HepG2 (cell line): ENCODE measurements around the gene ZNF22. TPM values are rescaled to one million over a fixed set of nuclear protein-coding genes. Genes with fewer than 3 reads are reported as not detected.

Experiments
- BORCS8-MEF2B ChIP-seq: sonication (generic); formaldehyde crosslinking; IDR thresholded peaks from 2 replicates; pipeline ENCODE4 v1.8.0; 2022; ENCODE audit warnings: mild to moderate bottlenecking, missing genetic modification reagents
- EP300 ChIP-seq, 3 experiments: sonication (generic) in 1 of 3; formaldehyde crosslinking in 1 of 3; IDR thresholded peaks; 2 replicates each; pipeline versions ENCODE4 v1.5.1 to v1.6.1; 2011 to 2020; ENCODE audit warnings: low read depth in 2 of 3, low read length in 2 of 3, borderline replicate concordance in 1 of 3, improper control_type of control experiment in 1 of 3, mild to moderate bottlenecking in 1 of 3, missing genetic modification reagents in 1 of 3, moderate library complexity in 1 of 3
- FOXC1 ChIP-seq: sonication (generic); formaldehyde crosslinking; IDR thresholded peaks from 2 replicates; pipeline ENCODE4 v1.8.0; 2022; ENCODE audit warnings: mild to moderate bottlenecking, missing genetic modification reagents, borderline replicate concordance
- FOXP4 ChIP-seq: sonication (generic); formaldehyde crosslinking; IDR thresholded peaks from 2 replicates; pipeline ENCODE4 v1.4.0; 2020; ENCODE audit warnings: missing genetic modification reagents
- GATAD2A ChIP-seq: IDR thresholded peaks from 2 replicates; pipeline ENCODE4 v1.6.1; 2016
- ISL2 ChIP-seq: sonication (generic); formaldehyde crosslinking; IDR thresholded peaks from 2 replicates; pipeline ENCODE4 v1.5.0; 2020; ENCODE audit warnings: missing genetic modification reagents
- KDM2A ChIP-seq: sonication (generic); formaldehyde crosslinking; IDR thresholded peaks from 2 replicates; pipeline ENCODE4 v1.4.0; 2020; ENCODE audit warnings: low read depth, missing genetic modification reagents, borderline replicate concordance
- KDM4B ChIP-seq: sonication (generic); formaldehyde crosslinking; IDR thresholded peaks from 2 replicates; pipeline ENCODE4 v1.4.0; 2020; ENCODE audit warnings: missing genetic modification reagents
- MEIS1 ChIP-seq: sonication (generic); formaldehyde crosslinking; IDR thresholded peaks from 2 replicates; pipeline ENCODE4 v1.9.0; 2021; ENCODE audit warnings: mild to moderate bottlenecking, missing genetic modification reagents, moderate library complexity, borderline replicate concordance
- MTA1 ChIP-seq: sonication (generic); formaldehyde crosslinking; IDR thresholded peaks from 2 replicates; pipeline ENCODE4 v1.4.0; 2020; ENCODE audit warnings: missing genetic modification reagents, mild to moderate bottlenecking, borderline replicate concordance
- PHF21A ChIP-seq: sonication (generic); formaldehyde crosslinking; IDR thresholded peaks from 2 replicates; pipeline ENCODE4 v1.5.0; 2020; ENCODE audit warnings: mild to moderate bottlenecking, missing genetic modification reagents
- RAD21 ChIP-seq: fragments of 450-650 bp; formaldehyde crosslinking; IDR thresholded peaks from 2 replicates; pipeline ENCODE4 v1.5.0; 2020; ENCODE audit warnings: mild to moderate bottlenecking
- SKIL ChIP-seq: sonication (generic); formaldehyde crosslinking; IDR thresholded peaks from 2 replicates; pipeline ENCODE4 v1.8.0; 2022; ENCODE audit warnings: missing genetic modification reagents, mild to moderate bottlenecking, moderate library complexity, borderline replicate concordance
- SYNCRIP ChIP-seq: fragments of 200-400 bp; formaldehyde crosslinking; IDR thresholded peaks from 2 replicates; pipeline ENCODE4 v1.6.1; 2018; ENCODE audit warnings: mild to moderate bottlenecking, low read depth, low read length; ENCODE audit not compliant: insufficient read depth
- ZGPAT ChIP-seq: IDR thresholded peaks from 2 replicates; pipeline ENCODE4 v1.6.1; 2016; ENCODE audit warnings: mild to moderate bottlenecking
- ZNF788 ChIP-seq: sonication (generic); formaldehyde crosslinking; IDR thresholded peaks from 2 replicates; pipeline ENCODE4 v1.5.0; 2020; ENCODE audit warnings: mild to moderate bottlenecking, missing genetic modification reagents, borderline replicate concordance
- polyA plus RNA-seq, 8 experiments: library from polyadenylated mRNA; depleted of rRNA in 3 of 8; stranded (reverse) in 7 of 8; unstranded in 1 of 8; fragments of >200 nt; fragmentation: Illumina TruSeq in 4 of 8; extraction: Trizol in 4 of 8; gene quantifications; 2 replicates each; pipeline versions ENCODE4 v1.2.1 to v1.2.3, GENCODE V29; 2011 to 2016; ENCODE audit warnings: low read depth in 4 of 8, missing spikeins in 1 of 8, mixed read lengths in 1 of 8; ENCODE audit not compliant: insufficient read depth in 1 of 8
- total RNA-seq, 5 experiments: library from RNA; depleted of rRNA; stranded (reverse); fragments of >200 nt; fragmentation: Illumina TruSeq; extraction: Trizol; gene quantifications; 2 replicates each; pipeline ENCODE4 v1.2.3, GENCODE V29; 2016; ENCODE audit warnings: low read depth in 1 of 5

Gene ZNF22
- total and polyA plus RNA-seq, 2 of the 13 experiments (the other 11 are each of a cell fraction or from before 2014, with no cell fraction given): 0.40 to 1.3 TPM

GRCh38 chr10:44963772-44964633 is 36.7 kb upstream of the ZNF22 start (continued):
- TF ChIP-seq PHF21A (CRISPR knock-in tag) (peak; percentile 95), KDM2A (CRISPR knock-in tag) (peak; percentile 63; the same call in 1 of the 2 replicates), EP300 (IDR thresholded peaks at IDR 0.05; ENCODE audit: low read depth in 2 of 2, low read length in 2 of 2) (peak in 1 of 2 experiments; percentile 42; a peak in 1 of 4 replicates), EP300 (CRISPR knock-in tag; IDR thresholded peaks at IDR 0.05; ENCODE audit: borderline replicate concordance) (peak; percentile 73), FOXP4 (CRISPR knock-in tag) (peak; percentile 65; the same call in 1 of the 2 replicates), MEIS1 (CRISPR knock-in tag) (peak; percentile 43; the same call in 1 of the 2 replicates), ISL2 (CRISPR knock-in tag) (peak; percentile 82), SKIL (peak; percentile 79; the same call in 1 of the 2 replicates), GATAD2A (CRISPR knock-in tag) (peak; percentile 74), ZGPAT (CRISPR knock-in tag) (peak; percentile 84; the same call in 1 of the 2 replicates), ZNF788 (CRISPR knock-in tag) (peak; percentile 56; the same call in 1 of the 2 replicates), MTA1 (CRISPR knock-in tag) (peak; percentile 58; the same call in 1 of the 2 replicates), KDM4B (CRISPR knock-in tag) (peak; percentile 44; the same call in 1 of the 2 replicates), RAD21 (CRISPR knock-in tag) (peak; percentile 28; the same call in 1 of the 2 replicates), BORCS8-MEF2B (peak; percentile 62), SYNCRIP (no peak), FOXC1 (CRISPR knock-in tag) (0 out of 2 replicates have a peak, but pooled peaks have one; percentile 69)
